B cell (primary cell): Measurements from ENCODE around the gene RDH12. TPM values are rescaled to one million over a fixed set of nuclear protein-coding genes. Genes with fewer than 3 reads are reported as not detected.

Source experiments
- ATAC-seq: fragments of 200-7000 bp; cut with Tn5 transposase; one replicate; pipeline ENCODE4 v1.10.0; 2021; ENCODE audit warnings: low read depth, mild to moderate bottlenecking, moderate number of reproducible peaks, moderate library complexity
- CTCF ChIA-PET: fragments of 350-600 bp; sonication (Branson Sonifier 250); formaldehyde crosslinking; loops from one replicate; lab custom pipeline; 2021; ENCODE audit warnings: antibody characterized with exemption, inconsistent platforms; lab: Charles Lee
- POLR2A ChIA-PET: fragments of 350-600 bp; sonication (Branson Sonifier 250); formaldehyde crosslinking; loops from one replicate; lab custom pipeline; 2021; ENCODE audit warnings: antibody characterized with exemption; lab: Charles Lee
- DNase-seq: peaks from one replicate; pipeline ENCODE4 v3.0.0; 2013
- H2AFZ ChIP-seq: 2 replicates; pipeline ENCODE4 v1.6.1; 2012; ENCODE audit warnings: mild to moderate bottlenecking, low read depth, low read length; ENCODE audit not compliant: insufficient read depth, poor library complexity, severe bottlenecking
- H3K27ac ChIP-seq, 2 donors: 1 replicate in 1 of 2; 2 replicates in 1 of 2; pipeline ENCODE4 v1.5.1; 2012 to 2013; ENCODE audit warnings: low read length in 2 of 2, mild to moderate bottlenecking in 2 of 2, moderate library complexity in 1 of 2
- H3K27me3 ChIP-seq, 4 experiments: fragments of 200-600 bp in 1 of 4; sonication (generic) in 1 of 4; replicated peaks in 1 of 4; 1 replicate in 2 of 4; 2 replicates in 2 of 4; pipeline versions ENCODE4 v1.6.1 to v1.7.0; 2013 to 2016; ENCODE audit warnings: low read length in 3 of 4, mild to moderate bottlenecking in 2 of 4, mixed read lengths in 1 of 4, moderate library complexity in 1 of 4; ENCODE audit not compliant: insufficient read depth in 4 of 4, control insufficient read depth in 3 of 4; ENCODE audit errors: control extremely low read depth in 1 of 4
- H3K36me3 ChIP-seq, 2 experiments: replicated peaks in 1 of 2; 1 replicate in 1 of 2; 2 replicates in 1 of 2; pipeline versions ENCODE4 v1.6.1 to v1.7.1; 2013; ENCODE audit warnings: low read length in 1 of 2; ENCODE audit not compliant: insufficient read depth in 2 of 2, control insufficient read depth in 1 of 2; ENCODE audit errors: control extremely low read depth in 1 of 2, extremely low read depth in 1 of 2
- H3K4me1 ChIP-seq, 2 donors: fragments of 200-600 bp in 1 of 2; sonication (generic) in 1 of 2; 1 replicate in 1 of 2; 2 replicates in 1 of 2; pipeline versions ENCODE4 v1.5.1 to v1.6.1; 2013 to 2017; ENCODE audit warnings: low read length in 2 of 2; ENCODE audit not compliant: control insufficient read depth in 2 of 2, insufficient read depth in 2 of 2
- H3K4me2 ChIP-seq: replicated peaks from 2 replicates; pipeline ENCODE3; 2012; ENCODE audit warnings: mild to moderate bottlenecking, low read depth, low read length; ENCODE audit not compliant: poor library complexity, severe bottlenecking
- H3K4me3 ChIP-seq, 5 experiments: fragments of 200-600 bp in 1 of 5; sonication (generic) in 1 of 5; 1 replicate in 3 of 5; 2 replicates in 2 of 5; pipeline versions ENCODE4 v1.5.1 to v1.7.0; 2011 to 2016; ENCODE audit warnings: low read length in 4 of 5, mild to moderate bottlenecking in 4 of 5, low read depth in 2 of 5, control low read depth in 1 of 5, moderate library complexity in 1 of 5; ENCODE audit not compliant: insufficient read depth in 1 of 5; ENCODE audit errors: control extremely low read depth in 1 of 5, extremely low read depth in 1 of 5
- H3K79me2 ChIP-seq: fragments of 200-600 bp; sonication (generic); one replicate; pipeline ENCODE4 v1.6.0; 2016; ENCODE audit warnings: low read length; ENCODE audit not compliant: control insufficient read depth, insufficient read depth
- H3K9ac ChIP-seq: fragments of 200-600 bp; sonication (generic); 2 replicates; pipeline ENCODE4 v1.6.1; 2017; ENCODE audit warnings: mild to moderate bottlenecking, low read length, moderate library complexity
- H3K9me3 ChIP-seq, 3 donors: one replicate each; pipeline versions ENCODE4 v1.6.1 to v1.7.1; 2013; ENCODE audit warnings: low read length in 2 of 3; ENCODE audit not compliant: control insufficient read depth in 2 of 3, insufficient read depth in 1 of 3; ENCODE audit errors: control extremely low read depth in 1 of 3
- H4K20me1 ChIP-seq: 2 replicates; pipeline ENCODE4 v1.6.0; 2012; ENCODE audit warnings: mild to moderate bottlenecking, low read length; ENCODE audit not compliant: insufficient read depth, control insufficient read depth, poor library complexity, severe bottlenecking
- H3K27ac Mint-ChIP-seq: one replicate; pipeline ENCODE4 v1.8.0; 2021; ENCODE audit warnings: mixed read lengths
- H3K27me3 Mint-ChIP-seq: one replicate; pipeline ENCODE4 v1.8.0; 2021; ENCODE audit warnings: mixed read lengths
- H3K4me1 Mint-ChIP-seq: one replicate; pipeline ENCODE4 v1.8.0; 2021; ENCODE audit warnings: mixed read lengths
- H3K4me3 Mint-ChIP-seq: one replicate; pipeline ENCODE4 v1.8.0; 2021; ENCODE audit warnings: mixed read lengths
- H3K9me3 Mint-ChIP-seq: one replicate; pipeline ENCODE4 v1.8.0; 2022; ENCODE audit warnings: mixed read lengths; ENCODE audit not compliant: insufficient read depth
- CTCF ChIP-seq: fragments of 200-600 bp; IDR thresholded peaks from one replicate; pipeline ENCODE4 v1.8.0; 2022; ENCODE audit warnings: antibody characterized with exemption, mild to moderate bottlenecking
- EZH2 ChIP-seq: IDR thresholded peaks from 2 replicates; pipeline ENCODE4 v1.6.1; 2012; ENCODE audit warnings: borderline replicate concordance, low read depth, mild to moderate bottlenecking, moderate library complexity, low read length; ENCODE audit not compliant: insufficient read depth, poor library complexity, severe bottlenecking
- WGBS: methylation state at CpG from one replicate; pipeline ENCODE4 v1.1.5; 2013; ENCODE audit warnings: missing lambda C conversion rate; ENCODE audit not compliant: insufficient coverage; 5-methylcytosine and 5-hydroxymethylcytosine counted together
- intact Hi-C: fragments of 100-400 bp; cut with micrococcal nuclease; formaldehyde crosslinking; loops from one replicate; pipeline ENCODE4 v1.10.0; 2022
- polyA plus RNA-seq: library from polyadenylated mRNA; depleted of rRNA; stranded (reverse); fragments of >200 nt; gene quantifications from 2 replicates; pipeline ENCODE4 v1.2.3, GENCODE V29; 2012
- total RNA-seq, 2 donors: library from RNA; stranded (reverse); fragments of 120-200 nt in 1 of 2; gene quantifications; 1 replicate in 1 of 2; 2 replicates in 1 of 2; pipeline versions ENCODE4 v1.2.3 to v1.2.4, GENCODE V29; 2013 to 2022

Gene RDH12
- total and polyA plus RNA-seq, 2 donors (not counting 1 experiment from before 2014, with no cell fraction given), result not detected

DNA sequence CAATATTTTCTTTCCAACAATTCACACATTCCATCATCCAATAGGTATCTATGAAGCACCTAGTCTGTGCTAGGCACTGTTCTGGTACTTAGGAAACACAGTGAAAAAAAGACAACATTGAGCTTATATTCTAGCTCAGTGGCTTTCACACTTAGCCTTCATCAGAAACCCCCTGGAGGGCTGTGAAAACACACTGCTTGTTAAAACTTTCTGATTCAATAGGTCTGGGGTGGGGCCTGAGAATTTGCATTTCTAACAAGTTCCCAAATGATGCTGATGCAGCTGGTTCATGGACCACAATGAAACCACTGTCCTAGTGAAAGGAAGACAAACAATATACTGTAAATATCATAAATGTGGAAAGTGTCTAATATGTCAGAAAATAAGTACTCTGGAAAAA lies 33.1 kb upstream of the RDH12 start:
- no peak overlapping the region for H3K9ac ChIP-seq
- H3K4me3 ChIP-seq, result no peak overlapping the region
- no peak overlapping the region for H2AFZ ChIP-seq
- TF ChIP-seq EZH2 (no peak), CTCF (no peak)
- H3K79me2 ChIP-seq, result peaks cover 91% of the 10 kb centered on the region
- no peak overlapping the region for H3K4me2 ChIP-seq
- intact Hi-C loops, result no loop called here
- POLR2A ChIA-PET, result interaction anchor here (0.7 kb wide), 1 partner anchor 15 kb away, joined by 5 read pairs; no protein-coding TSS in a partner anchor
- Mint-ChIP-seq H3K27ac (peak overlapping the region; percentile 75), H3K9me3 (no peaks in the 10 kb centered on the region), H3K4me1 (peaks cover 60% of the 10 kb centered on the region), H3K4me3 (no peak overlapping the region), H3K27me3 (no peaks in the 10 kb centered on the region)
- H4K20me1 ChIP-seq, result peaks cover 69% of the 10 kb centered on the region
- ATAC-seq, result peak; percentile 24
- H3K9me3 ChIP-seq, result no peaks in the 10 kb centered on the region
- peaks cover 31 to 34% of the 10 kb centered on the region in 2 donors for H3K4me1 ChIP-seq
- H3K27ac ChIP-seq, result peak overlapping the region; percentile 24 to 69
- H3K36me3 ChIP-seq, result peaks cover 0 to 3% of the 10 kb centered on the region in 2 experiments
- DNase-seq, result peak; percentile 51
- no peaks in the 10 kb centered on the region for H3K27me3 ChIP-seq
- CTCF ChIA-PET, result interaction anchor here (1.0 to 10.6 kb wide), 12 partner anchors 10 to 1309 kb away, joined by 3 to 243 read pairs (median 6); partner anchors contain the start of genes PIGH and RDH11

- peaks cover 57% of the 10 kb centered on the region for H3K79me2 ChIP-seq
These were observed 28.2 kb upstream of the RDH12 start for GRCh38 chr14:67673451-67673850.

More at GRCh38 chr14:67673451-67673850, 28.2 kb upstream of the RDH12 start:
- no peaks in the 10 kb centered on the region for H3K27me3 Mint-ChIP-seq
- H3K4me1 Mint-ChIP-seq, result peaks cover 41% of the 10 kb centered on the region
- peak overlapping the region; percentile 96 for H3K9ac ChIP-seq
- no peak overlapping the region for H3K27ac ChIP-seq
- ChIA-PET CTCF (interaction anchor here (1.7 to 3.0 kb wide), 3 partner anchors 31 to 89 kb away, joined by 5 to 15 read pairs (median 6); partner anchors contain the start of gene PIGH), POLR2A (interaction anchor here (2.5 kb wide), 1 partner anchor 54 kb away, joined by 11 read pairs; the partner anchor contains the start of gene ARG2)
- no peak overlapping the region for H3K27ac Mint-ChIP-seq
- H3K4me3 ChIP-seq, result peak overlapping the region; percentile 71 to 97 (median 87)
- H3K9me3 ChIP-seq, result no peaks in the 10 kb centered on the region
- peak overlapping the region; percentile 97 for H2AFZ ChIP-seq
- WGBS, result no CpG with 5 or more reads among the region's 5 CpGs
- no peaks in the 10 kb centered on the region for H3K27me3 ChIP-seq
- DNase-seq (no peak), ATAC-seq (no peak)
- no peaks in the 10 kb centered on the region for H3K9me3 Mint-ChIP-seq
- intact Hi-C loops, result loop anchor here (5.0 kb wide), 1 partner anchor 144 kb away; the partner anchor contains the start of genes RAD51B and ZFYVE26
- peak overlapping the region; percentile 95 for H3K4me2 ChIP-seq
- H3K4me3 Mint-ChIP-seq, result peak overlapping the region; percentile 86
- H4K20me1 ChIP-seq, result peaks cover 43% of the 10 kb centered on the region
- H3K4me1 ChIP-seq, result peaks cover 26 to 30% of the 10 kb centered on the region in 2 donors
- TF ChIP-seq CTCF (no peak), EZH2 (no peak)
- H3K36me3 ChIP-seq, result peaks cover 5 to 6% of the 10 kb centered on the region in 2 experiments
